ENCODE results near the gene NUP98. TPM values are rescaled to one million over a fixed set of nuclear protein-coding genes. Genes with fewer than 3 reads are reported as not detected.

The NUP98 gene
- total and polyA plus RNA-seq, 10 of the 15 experiments (the other 5 are each of a cell fraction or from before 2014, with no cell fraction given) = 21.7 to 108 (median 78.9) TPM

DNA sequence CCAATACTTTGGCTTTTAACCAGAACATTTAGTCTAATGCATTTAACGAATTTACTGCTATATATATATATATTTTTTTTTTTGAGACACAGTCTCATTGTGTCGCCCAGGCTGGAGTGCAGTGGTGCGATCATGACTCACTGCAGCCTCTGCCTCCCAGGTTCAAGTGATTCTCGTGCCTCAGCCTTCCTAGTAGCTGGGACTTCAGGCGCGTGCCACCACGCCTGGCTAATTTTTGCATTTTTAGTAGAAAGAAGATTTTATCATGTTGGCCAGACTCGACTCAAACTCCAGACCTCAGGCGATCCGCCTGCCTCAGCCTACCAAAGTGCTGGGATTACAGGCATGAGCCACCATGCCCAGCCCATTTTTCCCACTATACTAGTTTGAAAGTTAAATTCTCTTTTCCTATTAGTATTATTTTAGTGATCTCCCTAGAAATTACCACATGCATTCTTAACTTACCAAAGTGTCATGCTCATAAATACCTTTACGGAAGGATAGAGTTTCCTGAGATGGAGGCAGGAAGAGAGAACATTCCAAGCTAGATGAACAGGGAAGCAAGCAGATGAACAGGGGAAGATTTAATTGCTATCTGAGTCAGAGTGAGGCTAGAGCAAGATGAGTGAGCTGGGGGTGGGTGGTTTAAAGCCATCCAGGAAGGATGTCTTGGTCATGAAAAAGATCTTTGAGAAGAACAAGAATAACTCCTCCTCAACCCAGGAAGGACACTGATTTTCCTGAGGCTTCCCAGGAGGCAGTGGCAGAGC is 6.6 kb upstream of the NUP98 start (continued):
- no peak for TF ChIP-seq YBX1 (IDR thresholded peaks at IDR 0.05)
- TF ChIP-seq, protein P1, sequence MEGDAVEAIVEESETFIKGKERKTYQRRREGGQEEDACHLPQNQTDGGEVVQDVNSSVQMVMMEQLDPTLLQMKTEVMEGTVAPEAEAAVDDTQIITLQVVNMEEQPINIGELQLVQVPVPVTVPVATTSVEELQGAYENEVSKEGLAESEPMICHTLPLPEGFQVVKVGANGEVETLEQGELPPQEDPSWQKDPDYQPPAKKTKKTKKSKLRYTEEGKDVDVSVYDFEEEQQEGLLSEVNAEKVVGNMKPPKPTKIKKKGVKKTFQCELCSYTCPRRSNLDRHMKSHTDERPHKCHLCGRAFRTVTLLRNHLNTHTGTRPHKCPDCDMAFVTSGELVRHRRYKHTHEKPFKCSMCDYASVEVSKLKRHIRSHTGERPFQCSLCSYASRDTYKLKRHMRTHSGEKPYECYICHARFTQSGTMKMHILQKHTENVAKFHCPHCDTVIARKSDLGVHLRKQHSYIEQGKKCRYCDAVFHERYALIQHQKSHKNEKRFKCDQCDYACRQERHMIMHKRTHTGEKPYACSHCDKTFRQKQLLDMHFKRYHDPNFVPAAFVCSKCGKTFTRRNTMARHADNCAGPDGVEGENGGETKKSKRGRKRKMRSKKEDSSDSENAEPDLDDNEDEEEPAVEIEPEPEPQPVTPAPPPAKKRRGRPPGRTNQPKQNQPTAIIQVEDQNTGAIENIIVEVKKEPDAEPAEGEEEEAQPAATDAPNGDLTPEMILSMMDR (IDR thresholded peaks at IDR 0.05 in 2 of 3, conservative IDR thresholded peaks at IDR 0.05 in 1 of 3; ENCODE audit: control insufficient read depth in 2 of 3, extremely low read depth in 1 of 3, insufficient read depth in 1 of 3, low read depth in 3 of 3, low read length in 3 of 3) = no peak
- TF ChIP-seq MEF2B (IDR thresholded peaks at IDR 0.05; ENCODE audit: partially characterized antibody, poor library complexity, severe bottlenecking) = no peak
- TF ChIP-seq, protein P2, sequence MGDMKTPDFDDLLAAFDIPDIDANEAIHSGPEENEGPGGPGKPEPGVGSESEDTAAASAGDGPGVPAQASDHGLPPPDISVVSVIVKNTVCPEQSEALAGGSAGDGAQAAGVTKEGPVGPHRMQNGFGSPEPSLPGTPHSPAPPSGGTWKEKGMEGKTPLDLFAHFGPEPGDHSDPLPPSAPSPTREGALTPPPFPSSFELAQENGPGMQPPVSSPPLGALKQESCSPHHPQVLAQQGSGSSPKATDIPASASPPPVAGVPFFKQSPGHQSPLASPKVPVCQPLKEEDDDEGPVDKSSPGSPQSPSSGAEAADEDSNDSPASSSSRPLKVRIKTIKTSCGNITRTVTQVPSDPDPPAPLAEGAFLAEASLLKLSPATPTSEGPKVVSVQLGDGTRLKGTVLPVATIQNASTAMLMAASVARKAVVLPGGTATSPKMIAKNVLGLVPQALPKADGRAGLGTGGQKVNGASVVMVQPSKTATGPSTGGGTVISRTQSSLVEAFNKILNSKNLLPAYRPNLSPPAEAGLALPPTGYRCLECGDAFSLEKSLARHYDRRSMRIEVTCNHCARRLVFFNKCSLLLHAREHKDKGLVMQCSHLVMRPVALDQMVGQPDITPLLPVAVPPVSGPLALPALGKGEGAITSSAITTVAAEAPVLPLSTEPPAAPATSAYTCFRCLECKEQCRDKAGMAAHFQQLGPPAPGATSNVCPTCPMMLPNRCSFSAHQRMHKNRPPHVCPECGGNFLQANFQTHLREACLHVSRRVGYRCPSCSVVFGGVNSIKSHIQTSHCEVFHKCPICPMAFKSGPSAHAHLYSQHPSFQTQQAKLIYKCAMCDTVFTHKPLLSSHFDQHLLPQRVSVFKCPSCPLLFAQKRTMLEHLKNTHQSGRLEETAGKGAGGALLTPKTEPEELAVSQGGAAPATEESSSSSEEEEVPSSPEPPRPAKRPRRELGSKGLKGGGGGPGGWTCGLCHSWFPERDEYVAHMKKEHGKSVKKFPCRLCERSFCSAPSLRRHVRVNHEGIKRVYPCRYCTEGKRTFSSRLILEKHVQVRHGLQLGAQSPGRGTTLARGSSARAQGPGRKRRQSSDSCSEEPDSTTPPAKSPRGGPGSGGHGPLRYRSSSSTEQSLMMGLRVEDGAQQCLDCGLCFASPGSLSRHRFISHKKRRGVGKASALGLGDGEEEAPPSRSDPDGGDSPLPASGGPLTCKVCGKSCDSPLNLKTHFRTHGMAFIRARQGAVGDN (IDR thresholded peaks at IDR 0.05) = no peak
- TF ChIP-seq RBBP5 (conservative IDR thresholded peaks at IDR 0.05) = no peak

Data from GM12878 (cell line).